IPS-18a (cell line): Measurements from ENCODE around the gene POLR1G.
"Not testable (repeated sequence)": the region's sequence is repeated elsewhere in the genome, so short reads cannot be mapped to it uniquely, and the experiment has no call there.

Source experiments
- H3K27ac ChIP-seq: one replicate; pipeline ENCODE4 v1.5.1; 2013; ENCODE audit warnings: low read length
- H3K27me3 ChIP-seq: one replicate; pipeline ENCODE4 v1.6.1; 2013; ENCODE audit warnings: mild to moderate bottlenecking, low read length; ENCODE audit not compliant: control insufficient read depth, insufficient read depth
- H3K36me3 ChIP-seq: one replicate; pipeline ENCODE4 v1.6.1; 2013; ENCODE audit warnings: low read depth, low read length; ENCODE audit not compliant: control insufficient read depth
- H3K4me1 ChIP-seq: one replicate; pipeline ENCODE4 v1.6.1; 2013; ENCODE audit warnings: low read depth, low read length; ENCODE audit not compliant: control insufficient read depth
- H3K4me3 ChIP-seq: one replicate; pipeline ENCODE4 v1.5.1; 2013; ENCODE audit warnings: low read length
- H3K9ac ChIP-seq: one replicate; pipeline ENCODE4 v1.6.1; 2013; ENCODE audit warnings: mild to moderate bottlenecking, low read length, moderate library complexity
- H3K9me3 ChIP-seq: one replicate; pipeline ENCODE4 v1.6.1; 2013; ENCODE audit warnings: low read depth, low read length; ENCODE audit not compliant: control insufficient read depth

The POLR1G gene

DNA sequence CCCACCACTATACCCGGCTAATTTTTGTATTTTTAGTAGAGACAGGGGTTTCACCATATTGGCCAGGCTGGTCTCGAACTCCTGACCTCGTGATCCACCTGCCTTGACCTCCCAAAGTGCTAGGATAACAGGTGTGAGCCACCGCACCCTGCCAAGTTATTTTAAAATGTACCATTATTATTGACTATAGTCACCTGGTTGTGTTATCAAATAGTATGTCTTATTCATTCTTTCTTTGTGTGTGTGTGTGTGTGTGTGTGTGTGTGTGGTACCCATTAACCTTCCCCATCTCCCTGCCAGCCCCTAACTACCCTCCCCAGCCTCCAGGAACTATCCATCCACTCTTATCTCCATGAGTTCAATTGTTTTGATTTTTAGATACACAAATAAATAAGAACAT lies 3.9 kb downstream of the POLR1G start:
- H3K9me3 ChIP-seq, H3K27me3 ChIP-seq, H3K27ac ChIP-seq, H3K9ac ChIP-seq, H3K4me1 ChIP-seq, H3K4me3 ChIP-seq: not testable (repeated sequence)
- peaks cover 22% of the 10 kb centered on the region for H3K36me3 ChIP-seq

DNA sequence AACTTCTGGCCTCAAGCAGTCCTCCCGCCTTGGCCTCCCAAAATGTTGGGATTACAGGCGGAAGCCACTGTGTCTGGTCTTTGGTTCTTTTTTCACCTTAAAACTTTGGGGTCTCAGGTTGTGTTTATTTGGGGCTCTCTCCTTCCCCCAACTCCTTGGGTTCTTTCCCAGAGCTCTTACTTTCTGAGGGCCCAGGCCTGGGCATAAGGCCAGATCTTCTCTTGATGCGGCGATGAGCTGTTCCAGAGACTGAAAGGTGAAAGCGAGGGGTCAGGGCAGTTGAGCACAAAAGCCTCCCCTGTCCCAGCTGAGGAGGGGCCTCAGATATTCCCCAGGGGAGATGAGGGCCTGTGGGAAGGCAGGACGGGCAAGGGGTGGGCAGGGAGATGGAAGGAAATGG lies 7.1 kb downstream of the POLR1G start:
- Histone ChIP-seq H3K4me1 (no peaks in the 10 kb centered on the region), H3K27me3 (no peaks in the 10 kb centered on the region), H3K27ac (no peak overlapping the region), H3K36me3 (peaks cover 30% of the 10 kb centered on the region), H3K9me3 (no peaks in the 10 kb centered on the region), H3K9ac (no peak overlapping the region), H3K4me3 (no peak overlapping the region)

DNA sequence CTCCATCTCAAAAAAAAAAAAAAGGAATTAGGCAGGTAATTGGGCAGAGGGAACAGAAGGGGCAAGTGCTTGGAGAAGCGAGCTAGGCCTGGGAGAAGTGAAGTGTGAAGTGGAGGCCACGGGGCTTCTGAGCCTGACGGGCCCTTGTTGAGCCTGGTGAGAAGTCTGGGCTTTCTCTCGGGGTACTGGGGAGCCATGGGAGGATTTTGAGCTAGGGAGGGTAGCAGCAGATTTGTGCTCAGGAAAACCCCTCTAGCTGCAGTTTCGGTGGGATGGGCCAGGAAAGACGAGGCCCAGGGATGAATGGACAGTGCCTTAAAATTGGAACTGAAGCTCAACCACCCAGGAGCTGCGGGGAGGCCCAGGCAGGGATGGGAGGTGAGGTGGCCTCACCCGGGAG lies 8.0 kb downstream of the POLR1G start:
- Histone ChIP-seq H3K27me3 (no peaks in the 10 kb centered on the region), H3K9me3 (no peaks in the 10 kb centered on the region), H3K9ac (no peak overlapping the region), H3K4me1 (no peaks in the 10 kb centered on the region), H3K4me3 (no peak overlapping the region), H3K27ac (no peak overlapping the region), H3K36me3 (peaks cover 32% of the 10 kb centered on the region)

DNA sequence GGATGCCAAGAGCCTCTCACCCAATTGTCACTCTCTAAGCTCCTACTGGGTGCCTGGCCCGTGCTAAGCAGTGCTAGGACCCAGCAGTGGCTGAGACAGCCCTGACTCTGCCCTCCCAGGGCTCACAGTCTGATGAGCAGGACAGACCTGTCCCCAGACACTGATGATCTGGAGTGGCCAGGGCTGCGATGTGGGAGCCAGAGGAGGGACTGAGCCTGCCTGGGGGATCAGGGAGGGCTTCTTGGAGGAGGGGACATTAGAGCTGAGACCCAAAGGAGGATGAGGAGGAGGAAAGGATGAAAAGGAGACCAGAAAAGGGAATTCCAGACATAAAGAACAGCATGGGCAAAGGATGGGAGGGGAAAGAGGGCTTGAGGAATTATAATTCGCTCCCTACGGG lies 10.7 kb downstream of the POLR1G start:
- Histone ChIP-seq H3K4me3 (no peak overlapping the region), H3K27me3 (no peaks in the 10 kb centered on the region), H3K9ac (no peak overlapping the region), H3K27ac (no peak overlapping the region), H3K36me3 (peaks cover 24% of the 10 kb centered on the region), H3K9me3 (no peaks in the 10 kb centered on the region), H3K4me1 (no peaks in the 10 kb centered on the region)

DNA sequence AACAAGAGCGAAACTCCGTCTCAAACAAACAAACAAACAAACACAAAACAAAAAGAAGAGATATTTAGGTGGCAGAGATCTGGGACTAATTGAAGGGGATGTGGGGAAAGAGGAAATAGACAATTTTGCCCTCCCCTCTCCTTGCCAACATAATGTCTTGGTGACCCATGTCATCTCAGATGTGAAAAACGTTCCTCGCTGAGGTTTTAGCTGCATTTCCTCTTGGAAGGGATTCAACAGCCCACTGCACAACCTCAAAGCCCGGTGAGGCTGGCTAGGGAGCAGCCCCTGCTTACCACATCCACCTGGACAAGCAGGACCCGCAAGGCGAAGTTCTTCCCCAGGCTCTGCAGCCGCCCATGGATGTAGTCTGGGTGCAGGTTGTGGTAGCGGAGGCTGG lies 12.4 kb downstream of the POLR1G start:
- no peak overlapping the region for H3K9ac ChIP-seq
- no peak overlapping the region for H3K27ac ChIP-seq
- peaks cover 16% of the 10 kb centered on the region for H3K36me3 ChIP-seq
- H3K27me3 ChIP-seq = no peaks in the 10 kb centered on the region
- peaks cover 3% of the 10 kb centered on the region for H3K4me1 ChIP-seq
- no peaks in the 10 kb centered on the region for H3K9me3 ChIP-seq
- H3K4me3 ChIP-seq = no peak overlapping the region

DNA sequence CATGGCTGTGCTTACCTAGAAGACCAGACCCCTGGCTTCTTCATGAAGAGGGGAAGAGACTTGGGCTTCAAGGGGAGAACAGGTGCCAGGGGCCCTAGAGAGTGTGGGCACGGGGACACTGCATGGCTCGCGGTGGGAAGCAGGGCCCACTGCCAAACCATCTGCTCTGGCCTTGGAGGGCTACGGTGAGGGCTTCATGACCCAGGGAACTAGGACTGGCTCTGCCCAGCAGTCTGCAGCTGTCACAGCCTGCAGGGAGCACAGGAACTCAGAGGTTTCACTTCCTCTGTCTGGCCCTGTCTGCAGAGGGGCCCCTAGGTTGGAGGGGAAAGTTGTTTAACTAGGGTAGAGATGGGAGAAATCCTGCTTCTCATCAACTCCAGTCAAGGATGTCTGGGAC lies 13.0 kb downstream of the POLR1G start:
- H3K27me3 ChIP-seq = no peaks in the 10 kb centered on the region
- peaks cover 8% of the 10 kb centered on the region for H3K4me1 ChIP-seq
- no peaks in the 10 kb centered on the region for H3K9me3 ChIP-seq
- H3K36me3 ChIP-seq = peaks cover 12% of the 10 kb centered on the region
- H3K9ac ChIP-seq = no peak overlapping the region
- no peak overlapping the region for H3K4me3 ChIP-seq
- no peak overlapping the region for H3K27ac ChIP-seq

DNA sequence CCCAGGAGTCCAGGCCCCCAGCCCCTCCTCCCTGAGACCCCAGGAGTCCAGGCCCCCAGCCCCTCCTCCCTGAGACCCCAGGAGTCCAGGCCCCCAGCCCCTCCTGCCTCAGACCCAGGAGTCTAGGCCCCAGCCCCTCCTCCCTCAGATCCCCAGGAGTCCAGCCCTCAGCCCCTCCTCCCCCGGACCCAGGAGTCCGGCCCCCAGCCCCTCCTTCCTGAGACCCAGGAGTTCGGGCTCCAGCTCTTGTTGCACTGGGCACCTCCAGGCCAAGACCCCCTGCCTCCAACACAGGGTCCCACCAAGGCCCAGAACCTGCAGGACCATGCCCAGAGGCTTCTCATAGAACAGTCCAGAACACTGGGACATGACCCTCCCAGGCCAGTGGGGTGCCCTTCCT lies 13.5 kb downstream of the POLR1G start:
- Histone ChIP-seq H3K4me3 (no peak overlapping the region), H3K9ac (no peak overlapping the region), H3K27me3 (no peaks in the 10 kb centered on the region), H3K27ac (no peak overlapping the region), H3K9me3 (no peaks in the 10 kb centered on the region), H3K36me3 (peaks cover 12% of the 10 kb centered on the region), H3K4me1 (peaks cover 11% of the 10 kb centered on the region)

DNA sequence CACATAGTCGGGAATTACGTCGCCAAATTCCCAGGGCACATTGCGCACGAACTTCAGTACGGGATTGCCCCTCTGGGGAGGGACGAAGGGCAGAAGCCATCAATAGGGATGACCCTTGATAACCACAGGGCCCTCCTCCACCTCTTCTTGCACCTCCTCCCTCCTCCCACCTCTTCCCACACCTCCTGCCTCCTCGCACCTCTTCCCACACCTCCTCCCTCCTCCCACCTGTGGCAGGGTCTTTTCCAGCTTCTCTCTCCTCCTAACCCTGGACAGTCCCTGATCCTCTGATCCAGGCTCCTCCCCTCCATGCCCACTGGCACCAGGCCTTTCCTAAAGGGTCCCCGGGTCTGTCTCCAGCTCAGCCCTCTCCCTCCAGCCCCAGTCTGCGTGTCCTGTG lies 13.9 kb downstream of the POLR1G start:
- Histone ChIP-seq H3K4me1 (peaks cover 11% of the 10 kb centered on the region), H3K27me3 (no peaks in the 10 kb centered on the region), H3K9ac (no peak overlapping the region), H3K27ac (no peak overlapping the region), H3K36me3 (peaks cover 12% of the 10 kb centered on the region), H3K4me3 (no peak overlapping the region), H3K9me3 (no peaks in the 10 kb centered on the region)

DNA sequence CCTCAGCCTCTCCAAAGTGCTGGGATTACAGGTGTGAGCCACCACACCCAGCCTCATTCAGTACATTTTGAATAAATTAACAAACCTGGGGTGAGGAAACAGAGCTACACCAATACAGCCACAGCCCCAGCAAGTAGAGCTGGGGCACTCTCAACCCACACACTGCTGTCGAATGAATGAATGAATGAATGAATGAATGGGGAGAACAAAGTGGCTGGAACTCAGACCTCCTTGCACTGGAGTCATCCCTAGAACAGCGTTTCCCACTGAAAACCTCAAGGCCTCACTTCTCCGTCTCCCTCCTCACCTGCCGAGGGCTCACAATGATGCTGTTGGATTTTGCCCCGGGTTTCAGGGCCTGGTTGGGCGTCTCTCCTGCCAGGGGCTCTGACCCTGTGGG lies 14.4 kb downstream of the POLR1G start:
- H3K4me3 ChIP-seq = no peak overlapping the region
- H3K27ac ChIP-seq = no peak overlapping the region
- H3K9me3 ChIP-seq = no peaks in the 10 kb centered on the region
- no peak overlapping the region for H3K9ac ChIP-seq
- H3K27me3 ChIP-seq = no peaks in the 10 kb centered on the region
- H3K4me1 ChIP-seq = peaks cover 11% of the 10 kb centered on the region
- peaks cover 10% of the 10 kb centered on the region for H3K36me3 ChIP-seq

DNA sequence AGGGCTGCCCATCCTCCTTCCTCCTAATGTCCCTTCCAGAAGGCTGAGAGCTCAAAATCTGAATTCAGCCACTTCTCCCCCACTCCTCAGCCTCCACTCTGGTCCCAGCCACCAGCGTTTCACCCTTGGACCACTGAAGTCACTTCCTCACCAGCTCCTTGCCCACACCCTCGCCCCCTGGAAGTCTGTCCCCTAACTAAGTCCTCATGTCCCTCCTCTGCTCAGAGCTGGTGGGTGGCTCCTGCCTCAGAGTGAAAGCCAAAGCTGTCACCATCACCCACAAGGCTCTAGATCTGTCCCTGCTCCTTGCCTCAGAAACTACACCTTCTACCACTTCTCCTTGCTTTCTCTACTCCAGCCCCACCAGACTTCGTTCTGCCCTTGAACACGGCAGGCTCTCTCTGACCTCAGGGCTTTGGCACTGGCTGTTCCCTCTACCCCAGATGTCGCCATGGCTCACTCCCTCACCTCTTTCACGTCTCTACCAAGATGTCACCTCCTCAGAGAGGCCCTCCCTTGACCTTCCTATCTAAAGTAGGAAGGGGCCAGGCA lies 15.6 kb downstream of the POLR1G start:
- no peaks in the 10 kb centered on the region for H3K9me3 ChIP-seq
- peaks cover 7% of the 10 kb centered on the region for H3K36me3 ChIP-seq
- H3K4me3 ChIP-seq = no peak overlapping the region
- no peaks in the 10 kb centered on the region for H3K27me3 ChIP-seq
- no peak overlapping the region for H3K27ac ChIP-seq
- H3K9ac ChIP-seq = no peak overlapping the region
- peaks cover 11% of the 10 kb centered on the region for H3K4me1 ChIP-seq

DNA sequence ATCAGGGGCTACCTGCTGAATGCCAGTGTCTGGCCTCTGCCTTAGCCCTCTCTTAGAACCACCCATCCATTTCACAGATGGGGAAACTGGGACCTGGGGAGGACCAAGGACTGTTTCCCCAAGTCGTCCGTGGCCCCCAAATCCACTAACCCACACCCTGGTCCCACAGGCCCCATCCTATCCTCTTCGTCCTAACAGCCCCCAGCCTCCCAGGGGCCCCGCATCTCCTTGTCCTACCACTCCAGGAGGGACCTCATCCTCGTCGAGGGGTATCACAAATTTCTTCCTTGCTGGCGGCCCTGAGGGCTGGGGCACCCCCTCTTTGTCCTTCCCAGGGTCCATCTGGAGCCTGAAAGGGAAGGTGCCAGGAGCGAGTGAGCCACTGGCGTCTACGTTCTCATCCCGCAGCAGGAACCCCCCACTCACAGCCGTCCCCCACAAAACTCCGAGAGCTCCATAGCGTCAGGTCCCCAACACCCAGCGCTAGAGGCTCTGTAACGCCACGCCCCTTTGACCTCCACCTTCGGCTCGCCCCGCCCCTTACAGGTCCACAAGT lies 16.7 kb downstream of the POLR1G start:
- Histone ChIP-seq H3K4me1 (peaks cover 11% of the 10 kb centered on the region), H3K9me3 (no peaks in the 10 kb centered on the region), H3K4me3 (peak overlapping the region; percentile 86), H3K9ac (peak overlapping the region; percentile 67), H3K36me3 (peaks cover 3% of the 10 kb centered on the region), H3K27me3 (no peaks in the 10 kb centered on the region), H3K27ac (no peak overlapping the region)

DNA sequence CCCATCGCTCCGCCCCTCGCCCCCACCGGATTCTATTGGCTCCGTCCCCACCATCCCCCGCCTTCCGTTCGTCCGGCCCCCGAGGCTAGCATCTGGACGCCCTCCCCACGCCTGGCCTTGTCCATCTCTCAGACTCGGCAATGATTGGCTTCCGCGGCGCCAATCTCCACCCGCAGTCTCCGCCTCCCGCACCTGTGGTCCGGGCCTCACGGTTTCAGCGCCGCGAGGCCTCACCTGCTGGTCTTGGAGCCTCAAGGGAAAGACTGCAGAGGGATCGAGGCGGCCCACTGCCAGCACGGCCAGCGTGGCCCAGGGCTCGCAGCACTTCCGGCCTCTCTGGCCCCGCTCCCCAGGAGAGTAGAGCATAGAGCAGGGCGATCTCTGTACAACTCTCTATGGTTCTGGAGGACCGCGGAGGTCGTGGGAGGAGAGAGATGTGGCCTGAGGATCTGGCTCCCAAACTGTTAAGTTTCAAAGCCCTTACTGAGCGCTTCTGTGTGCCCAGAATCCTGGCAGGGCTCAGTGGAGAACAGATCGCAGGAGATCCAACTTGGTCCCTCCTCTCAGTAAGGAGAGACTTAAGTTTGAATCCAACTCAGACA lies 17.2 kb downstream of the POLR1G start, which contains the start of gene ERCC1:
Gene ERCC1 (minus strand): TSS at position 329 of the 602 bp plus-strand sequence. CDS start 543 bp downstream, outside the sequence.
- Histone ChIP-seq H3K9ac (peak within 1 kb of the TSS; percentile 67), H3K4me1 (peaks cover 11% of the 10 kb centered on the region), H3K27me3 (peaks cover 4% of the 10 kb centered on the region), H3K36me3 (peaks cover 3% of the 10 kb centered on the region), H3K27ac (peak within 1 kb of the TSS; percentile 80), H3K4me3 (peak within 1 kb of the TSS; percentile 86), H3K9me3 (no peaks in the 10 kb centered on the region)
